ENCODE data around the gene COL5A1.
A peak's percentile ranks its signal among the peaks of the same experiment; 100 is the strongest.

COL5A1 gene

DNA sequence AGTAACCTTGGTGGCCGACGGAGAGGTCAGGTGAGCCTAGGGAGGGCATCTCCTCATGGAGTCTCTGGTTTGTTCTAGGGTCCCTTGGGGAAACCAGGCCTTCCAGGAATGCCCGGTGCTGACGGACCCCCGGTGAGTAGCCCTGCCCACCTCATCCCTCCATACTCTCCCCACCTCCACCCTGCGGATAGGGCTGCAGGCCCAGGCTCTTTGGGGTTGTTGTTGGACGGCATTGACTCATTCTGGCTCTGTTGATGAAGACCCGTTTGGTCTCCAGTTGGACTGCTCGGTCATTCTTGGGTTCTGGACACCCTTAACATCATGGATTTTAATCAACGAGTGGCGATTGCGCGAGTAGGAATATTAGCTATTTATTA lies 126.7 kb downstream of the COL5A1 start:
- Histone ChIP-seq H2BK15ac (ENCODE audit: low read depth, poor library complexity, severe bottlenecking) (no peak overlapping the region), H3K4ac (ENCODE audit: low read depth in 1 of 2, low read length in 2 of 2) (no peak overlapping the region), H3K18ac (ENCODE audit: low read depth in 1 of 2, low read length in 2 of 2) (no peak overlapping the region), H3K4me3 (ENCODE audit: insufficient read depth in 1 of 2, low read depth in 1 of 2, low read length in 2 of 2) (no peak overlapping the region), H2BK5ac (ENCODE audit: low read depth, low read length, poor library complexity, severe bottlenecking) (no peak overlapping the region), H2BK12ac (ENCODE audit: low read length in 2 of 2) (no peak overlapping the region), H3K27me3 (ENCODE audit: control insufficient read depth in 1 of 2, insufficient read depth in 1 of 2, low read length in 2 of 2) (no peaks in the 10 kb centered on the region), H2AFZ (ENCODE audit: low read depth, low read length) (no peak overlapping the region), H3K14ac (ENCODE audit: low read length in 2 of 2) (no peak overlapping the region), H3K27ac (ENCODE audit: low read length, poor library complexity, severe bottlenecking) (no peak overlapping the region), H3K36me3 (ENCODE audit: control insufficient read depth in 1 of 2, insufficient read depth in 2 of 2, low read depth in 1 of 2, low read length in 2 of 2) (peaks cover 82 to 83% of the 10 kb centered on the region in 2 experiments), H3K9ac (ENCODE audit: low read length) (peak overlapping the region; percentile 77), H3K4me1 (ENCODE audit: control insufficient read depth, insufficient read depth, low read depth, low read length) (no peaks in the 10 kb centered on the region), H2BK120ac (ENCODE audit: low read depth, low read length) (no peak overlapping the region), H3K23ac (ENCODE audit: low read length in 2 of 2) (no peak overlapping the region), H4K91ac (ENCODE audit: low read length) (no peak overlapping the region), H3K79me1 (replicated peaks; ENCODE audit: low read length, poor library complexity, severe bottlenecking) (peaks cover 12% of the 10 kb centered on the region), H3K4me2 (ENCODE audit: low read length, poor library complexity, severe bottlenecking) (no peak overlapping the region), H4K8ac (ENCODE audit: low read length) (no peak overlapping the region), H3K9me3 (ENCODE audit: control insufficient read depth, low read length) (no peaks in the 10 kb centered on the region), H2AK5ac (ENCODE audit: low read length, severe bottlenecking) (no peak overlapping the region)
- 97% methylated on average over 12 of the region's 13 CpGs for WGBS
- DNase-seq = no peak

DNA sequence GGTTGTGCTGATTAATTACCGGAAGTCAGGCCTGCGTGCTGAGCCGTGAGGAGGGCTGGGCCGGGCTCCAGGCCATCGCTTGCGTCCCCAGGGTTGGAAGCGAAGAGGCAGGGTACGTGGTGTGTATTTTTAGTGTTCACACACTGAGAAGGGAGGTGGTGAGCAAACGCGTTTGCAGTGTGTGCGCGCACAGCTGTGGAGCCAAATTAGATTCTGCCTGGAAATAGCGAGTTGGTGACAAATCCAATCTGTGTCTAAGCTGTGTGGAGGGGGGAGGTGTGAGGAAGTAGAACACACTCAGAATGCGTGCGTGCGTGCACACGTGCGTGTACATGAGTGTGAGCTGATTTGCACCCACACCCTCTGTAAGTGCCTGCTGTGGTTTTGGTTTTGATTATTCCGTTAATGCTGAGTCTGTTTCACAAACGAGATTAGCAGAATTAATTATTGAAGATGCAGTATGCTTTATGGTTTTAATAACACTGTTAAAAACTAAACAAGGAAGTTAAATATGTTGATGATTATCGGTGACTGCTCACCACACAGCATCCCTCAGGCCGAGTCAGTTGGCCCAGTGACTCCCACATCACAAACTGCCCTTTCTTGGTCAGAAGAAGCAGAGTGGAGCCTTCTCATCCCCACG lies 127.2 kb downstream of the COL5A1 start:
- Histone ChIP-seq H3K4me3 (ENCODE audit: insufficient read depth in 1 of 2, low read depth in 1 of 2, low read length in 2 of 2) (no peak overlapping the region), H3K36me3 (ENCODE audit: control insufficient read depth in 1 of 2, insufficient read depth in 2 of 2, low read depth in 1 of 2, low read length in 2 of 2) (peaks cover 83% of the 10 kb centered on the region in 2 experiments), H3K18ac (ENCODE audit: low read depth in 1 of 2, low read length in 2 of 2) (no peak overlapping the region), H2AK5ac (ENCODE audit: low read length, severe bottlenecking) (no peak overlapping the region), H4K8ac (ENCODE audit: low read length) (no peak overlapping the region), H3K4me2 (ENCODE audit: low read length, poor library complexity, severe bottlenecking) (no peak overlapping the region), H3K27me3 (ENCODE audit: control insufficient read depth in 1 of 2, insufficient read depth in 1 of 2, low read length in 2 of 2) (no peaks in the 10 kb centered on the region), H2AFZ (ENCODE audit: low read depth, low read length) (no peak overlapping the region), H2BK12ac (ENCODE audit: low read length in 2 of 2) (no peak overlapping the region), H3K14ac (ENCODE audit: low read length in 2 of 2) (no peak overlapping the region), H2BK15ac (ENCODE audit: low read depth, poor library complexity, severe bottlenecking) (no peak overlapping the region), H3K9me3 (ENCODE audit: control insufficient read depth, low read length) (no peaks in the 10 kb centered on the region), H3K9ac (ENCODE audit: low read length) (peak overlapping the region; percentile 77), H2BK5ac (ENCODE audit: low read depth, low read length, poor library complexity, severe bottlenecking) (no peak overlapping the region), H3K27ac (ENCODE audit: low read length, poor library complexity, severe bottlenecking) (no peak overlapping the region), H2BK120ac (ENCODE audit: low read depth, low read length) (no peak overlapping the region), H3K4me1 (ENCODE audit: control insufficient read depth, insufficient read depth, low read depth, low read length) (no peaks in the 10 kb centered on the region), H3K79me1 (replicated peaks; ENCODE audit: low read length, poor library complexity, severe bottlenecking) (peaks cover 14% of the 10 kb centered on the region), H3K23ac (ENCODE audit: low read length in 2 of 2) (no peak overlapping the region), H4K91ac (ENCODE audit: low read length) (no peak overlapping the region), H3K4ac (ENCODE audit: low read depth in 1 of 2, low read length in 2 of 2) (no peak overlapping the region)
- 95% methylated on average over 21 of the region's 23 CpGs for WGBS
- no peak for DNase-seq

DNA sequence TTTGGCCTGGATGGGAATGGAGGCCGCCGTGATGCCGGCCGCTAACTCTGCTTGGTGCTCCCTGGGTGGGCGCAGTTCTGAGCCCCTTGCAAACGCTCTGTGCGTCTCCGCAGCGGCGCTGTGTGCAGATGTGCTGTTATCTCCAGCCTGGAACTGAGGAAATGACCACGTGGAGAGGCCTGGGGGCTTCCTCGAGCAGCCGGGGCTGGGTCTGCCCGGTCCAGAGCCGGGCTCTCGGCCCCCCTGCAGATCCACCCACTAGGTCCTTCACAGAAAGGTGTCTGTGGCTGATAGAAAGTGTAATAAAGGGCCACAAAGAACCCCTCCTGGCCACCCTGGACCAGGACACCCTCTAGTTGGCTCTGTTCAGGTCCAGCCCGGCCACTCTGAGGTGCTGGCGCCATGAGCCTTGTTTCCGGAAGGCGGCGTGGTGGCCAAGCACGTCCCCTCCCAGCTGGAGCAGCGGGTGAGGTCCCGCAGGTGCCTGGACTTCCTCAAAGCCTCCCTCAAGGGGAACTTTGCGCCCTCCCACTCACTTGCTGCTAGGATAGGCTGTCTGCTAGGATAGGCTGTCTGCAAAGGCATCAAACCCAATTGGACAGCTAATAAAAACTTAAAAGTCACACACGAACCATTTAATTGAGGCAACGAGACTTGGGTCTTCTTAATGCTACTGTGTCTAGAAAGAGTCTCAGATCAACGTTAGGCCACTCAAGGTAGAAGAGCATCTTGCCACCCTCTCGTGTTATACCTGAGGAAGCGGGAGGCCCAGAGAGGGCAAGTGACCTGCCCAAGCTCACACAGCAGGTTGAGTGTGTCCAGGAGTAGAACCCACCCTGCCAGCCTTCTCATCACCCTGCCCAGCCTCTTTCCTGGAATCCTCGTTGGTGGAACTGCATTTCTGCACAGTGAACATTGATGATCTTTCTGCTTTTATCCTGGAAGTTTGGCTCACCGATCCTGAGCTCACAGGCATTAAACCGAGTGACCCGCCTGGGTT lies 129.7 kb downstream of the COL5A1 start:
- Histone ChIP-seq H2BK5ac (ENCODE audit: low read depth, low read length, poor library complexity, severe bottlenecking) (no peak overlapping the region), H3K4me3 (ENCODE audit: insufficient read depth in 1 of 2, low read depth in 1 of 2, low read length in 2 of 2) (no peak overlapping the region), H3K9me3 (ENCODE audit: control insufficient read depth, low read length) (no peaks in the 10 kb centered on the region), H4K91ac (ENCODE audit: low read length) (no peak overlapping the region), H3K27ac (ENCODE audit: low read length, poor library complexity, severe bottlenecking) (no peak overlapping the region), H3K36me3 (ENCODE audit: control insufficient read depth in 1 of 2, insufficient read depth in 2 of 2, low read depth in 1 of 2, low read length in 2 of 2) (peaks cover 77 to 90% of the 10 kb centered on the region in 2 experiments), H2BK120ac (ENCODE audit: low read depth, low read length) (no peak overlapping the region), H2AK5ac (ENCODE audit: low read length, severe bottlenecking) (no peak overlapping the region), H3K9ac (ENCODE audit: low read length) (no peak overlapping the region), H3K27me3 (ENCODE audit: control insufficient read depth in 1 of 2, insufficient read depth in 1 of 2, low read length in 2 of 2) (no peaks in the 10 kb centered on the region), H3K4me2 (ENCODE audit: low read length, poor library complexity, severe bottlenecking) (no peak overlapping the region), H3K23ac (ENCODE audit: low read length in 2 of 2) (no peak overlapping the region), H3K18ac (ENCODE audit: low read depth in 1 of 2, low read length in 2 of 2) (no peak overlapping the region), H2BK15ac (ENCODE audit: low read depth, poor library complexity, severe bottlenecking) (no peak overlapping the region), H3K4me1 (ENCODE audit: control insufficient read depth, insufficient read depth, low read depth, low read length) (peaks cover 16% of the 10 kb centered on the region), H4K8ac (ENCODE audit: low read length) (no peak overlapping the region), H3K4ac (ENCODE audit: low read depth in 1 of 2, low read length in 2 of 2) (no peak overlapping the region), H3K79me1 (replicated peaks; ENCODE audit: low read length, poor library complexity, severe bottlenecking) (peaks cover 14% of the 10 kb centered on the region), H3K14ac (ENCODE audit: low read length in 2 of 2) (no peak overlapping the region), H2BK12ac (ENCODE audit: low read length in 2 of 2) (no peak overlapping the region), H2AFZ (ENCODE audit: low read depth, low read length) (no peak overlapping the region)
- 97% methylated on average over 28 of the region's 34 CpGs for WGBS
- no peak for DNase-seq

DNA sequence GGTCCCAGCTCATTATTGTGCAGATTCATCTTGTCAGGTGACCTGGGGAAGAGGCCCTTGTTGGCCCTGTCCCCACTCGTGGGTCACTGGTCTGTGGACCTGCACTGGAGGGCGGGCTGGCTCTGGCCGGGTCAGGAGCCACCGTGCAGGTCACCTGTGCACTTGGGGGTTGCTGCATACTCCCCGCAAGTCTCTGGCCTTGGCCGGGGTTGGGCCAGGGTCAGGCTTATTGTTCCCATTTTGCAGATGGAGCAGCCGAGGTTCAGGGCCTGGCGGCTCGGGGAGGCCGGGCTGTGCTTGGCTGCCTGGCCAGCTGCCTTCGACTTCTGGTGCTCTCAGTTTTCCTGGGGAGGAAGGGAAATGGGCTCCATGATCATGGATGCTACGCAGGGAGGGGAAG lies 130.7 kb downstream of the COL5A1 start:
- Histone ChIP-seq H3K27ac (ENCODE audit: low read length, poor library complexity, severe bottlenecking) (no peak overlapping the region), H2AFZ (ENCODE audit: low read depth, low read length) (no peak overlapping the region), H3K36me3 (ENCODE audit: control insufficient read depth in 1 of 2, insufficient read depth in 2 of 2, low read depth in 1 of 2, low read length in 2 of 2) (peaks cover 76 to 90% of the 10 kb centered on the region in 2 experiments), H2BK5ac (ENCODE audit: low read depth, low read length, poor library complexity, severe bottlenecking) (no peak overlapping the region), H3K27me3 (ENCODE audit: control insufficient read depth in 1 of 2, insufficient read depth in 1 of 2, low read length in 2 of 2) (no peaks in the 10 kb centered on the region), H3K4ac (ENCODE audit: low read depth in 1 of 2, low read length in 2 of 2) (no peak overlapping the region), H3K4me2 (ENCODE audit: low read length, poor library complexity, severe bottlenecking) (no peak overlapping the region), H3K4me1 (ENCODE audit: control insufficient read depth, insufficient read depth, low read depth, low read length) (peaks cover 25% of the 10 kb centered on the region), H3K4me3 (ENCODE audit: insufficient read depth in 1 of 2, low read depth in 1 of 2, low read length in 2 of 2) (no peak overlapping the region), H3K9me3 (ENCODE audit: control insufficient read depth, low read length) (no peaks in the 10 kb centered on the region), H4K8ac (ENCODE audit: low read length) (no peak overlapping the region), H3K79me1 (replicated peaks; ENCODE audit: low read length, poor library complexity, severe bottlenecking) (peaks cover 15% of the 10 kb centered on the region), H3K9ac (ENCODE audit: low read length) (no peak overlapping the region), H2BK15ac (ENCODE audit: low read depth, poor library complexity, severe bottlenecking) (no peak overlapping the region), H3K18ac (ENCODE audit: low read depth in 1 of 2, low read length in 2 of 2) (no peak overlapping the region), H2AK5ac (ENCODE audit: low read length, severe bottlenecking) (no peak overlapping the region), H4K91ac (ENCODE audit: low read length) (no peak overlapping the region), H2BK12ac (ENCODE audit: low read length in 2 of 2) (no peak overlapping the region), H3K14ac (ENCODE audit: low read length in 2 of 2) (no peak overlapping the region), H3K23ac (ENCODE audit: low read length in 2 of 2) (no peak overlapping the region), H2BK120ac (ENCODE audit: low read depth, low read length) (no peak overlapping the region)
- WGBS = 92% methylated on average over 12 of the region's 12 CpGs
- no peak for DNase-seq

Measured in mesenchymal stem cell (in vitro differentiated cells and primary cell).